ENCODE results near the gene POGZ. TPM values are rescaled to one million over a fixed set of nuclear protein-coding genes. Genes with fewer than 3 reads are reported as not detected.

POGZ gene
- total and polyA plus RNA-seq, 2 of the 4 experiments (the other 2 are of a cell fraction), result 20.8 to 33.5 TPM

DNA sequence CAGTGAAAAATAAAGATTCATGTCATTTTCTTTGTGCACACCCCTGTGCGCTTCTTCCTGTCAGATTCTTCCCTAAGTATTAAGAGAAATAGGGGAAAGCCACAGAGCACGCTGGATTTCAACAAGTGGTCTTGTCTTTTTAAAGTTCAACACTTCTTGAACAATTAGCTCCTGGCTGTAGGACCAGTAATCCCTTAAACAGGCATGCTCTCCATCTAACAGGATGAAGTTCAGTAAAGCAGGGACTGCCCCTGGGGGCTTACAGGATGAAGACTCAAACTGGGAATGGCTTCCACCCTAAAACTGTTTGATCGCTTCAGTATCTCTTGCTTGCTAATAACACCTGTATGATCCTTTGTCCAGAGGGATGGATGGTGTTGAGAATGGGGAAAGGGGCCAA, 55.7 kb downstream of the POGZ start:
- Histone ChIP-seq H3K9me1 (ENCODE audit: insufficient read depth, low read length) (peaks cover 17% of the 10 kb centered on the region), H3K36me3 (ENCODE audit: control insufficient read depth, insufficient read depth, low read length) (peaks cover 58% of the 10 kb centered on the region), H3K4ac (ENCODE audit: low read depth, low read length) (no peak overlapping the region), H3K14ac (replicated peaks; ENCODE audit: low read depth, low read length) (no peak overlapping the region), H3K4me1 (ENCODE audit: control insufficient read depth, insufficient read depth, low read length) (peaks cover 3% of the 10 kb centered on the region; the same call in 1 of the 2 replicates), H4K8ac (ENCODE audit: low read depth in 2 of 2, low read length in 2 of 2) (no peak overlapping the region), H3K23ac (ENCODE audit: low read depth, low read length) (no peak overlapping the region), H3K27me3 (ENCODE audit: control insufficient read depth, insufficient read depth, low read length) (no peaks in the 10 kb centered on the region), H4K5ac (ENCODE audit: low read depth, low read length) (no peak overlapping the region), H2AK5ac (ENCODE audit: low read depth, low read length) (no peak overlapping the region), H4K91ac (ENCODE audit: insufficient read depth, low read depth, low read length) (no peak overlapping the region), H2BK20ac (ENCODE audit: low read depth, low read length) (no peak overlapping the region), H3K4me3 (ENCODE audit: insufficient read depth, low read depth, low read length) (no peak overlapping the region), H2BK15ac (ENCODE audit: low read depth, low read length) (no peak overlapping the region), H3K18ac (ENCODE audit: low read depth, low read length) (no peak overlapping the region), H2BK120ac (ENCODE audit: low read depth, low read length) (no peak overlapping the region), H2AK9ac (replicated peaks; ENCODE audit: low read depth, low read length, poor library complexity) (no peak overlapping the region), H3K79me1 (ENCODE audit: low read depth in 1 of 2, low read length in 2 of 2) (peaks cover 5 to 61% of the 10 kb centered on the region in 2 experiments; a peak in 3 of 4 replicates), H3K27ac (ENCODE audit: insufficient read depth, low read length) (no peak overlapping the region), H3K56ac (ENCODE audit: extremely low read depth, insufficient read depth, low read length) (no peak overlapping the region), H2BK5ac (ENCODE audit: low read depth, low read length, poor library complexity, severe bottlenecking) (no peak overlapping the region), H2AFZ (replicated peaks; ENCODE audit: low read length, poor library complexity) (no peak overlapping the region), H3K9ac (ENCODE audit: low read depth, low read length) (no peak overlapping the region), H3K4me2 (ENCODE audit: low read depth, low read length) (no peak overlapping the region), H4K20me1 (ENCODE audit: insufficient read depth, low read length) (peaks cover 25% of the 10 kb centered on the region; the same call in 1 of the 2 replicates), H3K9me3 (ENCODE audit: control insufficient read depth, insufficient read depth, low read length) (no peaks in the 10 kb centered on the region)
- ChIA-PET POLR2A (ENCODE audit: unreplicated experiment) (no interaction called here), CTCF (no interaction called here)
- in situ Hi-C loops (cut with MboI; ENCODE audit: low sequenced_read_pairs) (loop anchor here (10.0 kb wide), 2 partner anchors 99 to 209 kb away; partner anchors contain the start of genes PIP5K1A and VPS72), intact Hi-C loops (cut with micrococcal nuclease) (no loop called here), dilution Hi-C loops (cut with HindIII; ENCODE audit: low sequenced_read_pairs, unreplicated experiment) (no loop called here)
- ATAC-seq (ENCODE audit: low read depth), result no peak
- 80% methylated on average over 1 of the region's 3 CpGs; no CpG with 5 or more reads in 1 of the 2 experiments for WGBS, 2 experiments (ENCODE audit: extremely low coverage in 2 of 2, insufficient read length in 1 of 2)
- no peak for DNase-seq
- TF ChIP-seq, protein P1, sequence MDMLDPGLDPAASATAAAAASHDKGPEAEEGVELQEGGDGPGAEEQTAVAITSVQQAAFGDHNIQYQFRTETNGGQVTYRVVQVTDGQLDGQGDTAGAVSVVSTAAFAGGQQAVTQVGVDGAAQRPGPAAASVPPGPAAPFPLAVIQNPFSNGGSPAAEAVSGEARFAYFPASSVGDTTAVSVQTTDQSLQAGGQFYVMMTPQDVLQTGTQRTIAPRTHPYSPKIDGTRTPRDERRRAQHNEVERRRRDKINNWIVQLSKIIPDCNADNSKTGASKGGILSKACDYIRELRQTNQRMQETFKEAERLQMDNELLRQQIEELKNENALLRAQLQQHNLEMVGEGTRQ (IDR thresholded peaks at IDR 0.05; ENCODE audit: low read depth, low read length), result no peak
- BruUV-seq (replicated peaks), result no TSS peak

Measured in IMR-90 (cell line).